ENCODE results near the gene NR2C2AP. TPM values are rescaled to one million over a fixed set of nuclear protein-coding genes. Genes with fewer than 3 reads are reported as not detected.

NR2C2AP gene
- total RNA-seq, 1 experiment from 2014 or later, result 42.1 TPM

GRCh38 chr19:19185853-19186740 is 17.1 kb downstream of the NR2C2AP start:
- Histone ChIP-seq H3K9me3 (ENCODE audit: control insufficient read depth, insufficient read depth, low read depth, low read length) (no peaks in the 10 kb centered on the region), H3K4me1 (ENCODE audit: control insufficient read depth, insufficient read depth, low read length) (no peaks in the 10 kb centered on the region), H3K27ac (ENCODE audit: low read length) (no peak overlapping the region), H3K4me3 (ENCODE audit: low read depth in 2 of 2, low read length in 2 of 2) (no peak overlapping the region), H3K36me3 (ENCODE audit: control insufficient read depth, insufficient read depth, low read length) (no peaks in the 10 kb centered on the region; the same call in 1 of the 2 replicates), H3K27me3 (ENCODE audit: control insufficient read depth, insufficient read depth, low read length) (no peaks in the 10 kb centered on the region)
- CTCF ChIA-PET, result no interaction called here
- POLR2A ChIA-PET, result no interaction called here
- DNase-seq (ENCODE audit: low read depth, low spot score) (no peak), ATAC-seq (peak; percentile 91; the same call in 1 of the 2 replicates)
- no peak for TF ChIP-seq REST (IDR thresholded peaks at IDR 0.05; ENCODE audit: insufficient read depth in 1 of 2, low read depth in 2 of 2, low read length in 1 of 2)
- peak; percentile 83; the same call in 1 of the 2 replicates for TF ChIP-seq CTCF (IDR thresholded peaks at IDR 0.05)
- intact Hi-C loops (cut with micrococcal nuclease; ENCODE audit: unreplicated experiment), result no loop called here
- BruUV-seq (replicated peaks), result no TSS peak
- in situ Hi-C loops (cut with HindIII; ENCODE audit: low pct_unique_long_range_greater_than_20kb, low sequenced_read_pairs), result no loop called here

- CTCF ChIA-PET, result no interaction called here
- Histone ChIP-seq H3K4me1 (ENCODE audit: control insufficient read depth, insufficient read depth, low read length) (no peaks in the 10 kb centered on the region), H3K27me3 (ENCODE audit: control insufficient read depth, insufficient read depth, low read length) (no peaks in the 10 kb centered on the region), H3K36me3 (ENCODE audit: control insufficient read depth, insufficient read depth, low read length) (no peaks in the 10 kb centered on the region; the same call in 1 of the 2 replicates), H3K27ac (ENCODE audit: low read length) (no peak overlapping the region), H3K4me3 (ENCODE audit: low read depth in 2 of 2, low read length in 2 of 2) (no peak overlapping the region), H3K9me3 (ENCODE audit: control insufficient read depth, insufficient read depth, low read depth, low read length) (no peaks in the 10 kb centered on the region)
- ATAC-seq (no peak), DNase-seq (ENCODE audit: low read depth, low spot score) (no peak)
- intact Hi-C loops (cut with micrococcal nuclease; ENCODE audit: unreplicated experiment), result no loop called here
- in situ Hi-C loops (cut with HindIII; ENCODE audit: low pct_unique_long_range_greater_than_20kb, low sequenced_read_pairs), result no loop called here
- TF ChIP-seq SIN3A (IDR thresholded peaks at IDR 0.05; ENCODE audit: borderline replicate concordance, insufficient read depth, low read depth, low read length) (no peak), POLR2AphosphoS5 (IDR thresholded peaks at IDR 0.05; ENCODE audit: low read depth, low read length) (no peak), CTCF (IDR thresholded peaks at IDR 0.05) (no peak), REST (IDR thresholded peaks at IDR 0.05; ENCODE audit: insufficient read depth in 1 of 2, low read depth in 2 of 2, low read length in 1 of 2) (no peak), TCF7L2 (IDR thresholded peaks at IDR 0.05; ENCODE audit: low read depth, low read length) (no peak)
- POLR2A ChIA-PET, result no interaction called here
- no TSS peak for BruUV-seq (replicated peaks)
Observed at GRCh38 chr19:19181488-19181998, 21.7 kb downstream of the NR2C2AP start.
